Colon (tissue), 2 donors: ENCODE measurements around the gene GNAQ.
"Not testable (repeated sequence)": the region's sequence is repeated elsewhere in the genome, so short reads cannot be mapped to it uniquely, and the experiment has no call there.

Experiments
- FAIRE-seq: peaks from 2 replicates; lab custom pipeline; 2012; peaks lifted over from hg19 to GRCh38; lab: Jason Lieb, UNC
- donor health status: control.
- donor health status: control.

GNAQ gene

DNA sequence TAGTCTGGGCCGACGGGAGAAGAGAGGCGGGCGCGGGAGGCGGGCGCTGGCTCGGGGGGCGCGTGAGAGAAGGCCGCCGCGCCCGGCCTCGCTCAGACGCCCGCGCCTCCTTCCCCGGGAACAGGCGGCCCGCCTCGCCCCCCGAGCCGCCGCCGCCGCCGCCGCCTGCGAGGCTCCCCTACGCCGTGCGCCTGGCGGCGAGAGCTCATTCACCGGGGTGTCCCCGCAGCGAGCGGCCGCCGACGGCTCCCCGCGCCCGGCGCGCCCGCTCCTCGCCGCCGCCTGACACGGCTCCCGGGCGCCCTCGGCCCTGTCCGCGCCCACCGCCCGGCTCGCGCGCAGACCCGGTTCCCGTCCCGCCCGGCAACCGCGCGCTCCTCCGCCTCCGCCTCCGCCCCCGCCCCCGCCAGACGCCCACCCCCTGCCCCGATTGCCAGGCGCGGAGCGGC lies at the start of gene GNAQ:
Gene GNAQ (minus strand): TSS at position 368 of the 449 bp plus-strand sequence. CDS start 576 bp downstream, outside the sequence.
- no peak for FAIRE-seq

DNA sequence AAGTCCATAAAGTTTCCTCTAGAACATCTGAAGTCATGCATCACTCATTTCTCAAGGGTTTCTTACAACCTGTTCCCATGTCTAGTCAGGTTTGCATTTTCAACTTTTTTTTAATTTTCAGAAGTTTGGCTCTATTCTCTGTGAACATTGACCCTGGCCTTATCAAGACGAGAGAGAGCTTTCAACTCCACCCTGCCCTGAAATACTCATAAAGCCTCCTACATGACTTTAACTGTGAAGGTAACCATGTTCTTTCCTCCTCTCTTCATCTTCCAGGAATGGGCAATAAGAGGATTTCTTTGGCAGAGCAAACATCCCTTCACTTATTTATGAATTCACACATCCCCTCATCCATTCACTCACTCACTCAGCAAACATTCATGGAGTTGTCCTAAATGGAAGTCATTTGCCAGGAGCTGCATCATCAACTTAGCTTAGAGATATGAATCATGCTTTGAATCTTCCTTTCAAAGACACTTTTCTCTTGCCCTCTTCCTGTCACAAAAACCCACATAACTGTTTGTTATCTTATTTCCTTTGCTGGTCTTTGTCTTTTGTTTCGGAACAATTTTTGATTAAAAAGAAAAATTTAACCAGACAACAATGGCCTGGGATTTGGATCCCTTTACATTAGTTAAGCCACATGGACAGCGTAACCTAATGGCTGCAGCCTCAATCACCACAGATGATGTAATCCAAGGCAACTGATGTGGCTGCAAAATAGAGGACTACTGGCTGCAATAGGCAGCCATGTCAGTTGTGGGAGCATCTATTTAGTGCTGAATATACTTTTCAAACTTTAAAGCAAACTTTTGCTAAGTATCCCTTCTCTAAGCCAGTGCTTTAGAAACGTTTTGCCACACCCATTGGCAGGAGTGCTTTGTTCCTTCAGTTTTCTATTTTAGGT lies 43.0 kb upstream of the GNAQ start:
- FAIRE-seq, result no peak

DNA sequence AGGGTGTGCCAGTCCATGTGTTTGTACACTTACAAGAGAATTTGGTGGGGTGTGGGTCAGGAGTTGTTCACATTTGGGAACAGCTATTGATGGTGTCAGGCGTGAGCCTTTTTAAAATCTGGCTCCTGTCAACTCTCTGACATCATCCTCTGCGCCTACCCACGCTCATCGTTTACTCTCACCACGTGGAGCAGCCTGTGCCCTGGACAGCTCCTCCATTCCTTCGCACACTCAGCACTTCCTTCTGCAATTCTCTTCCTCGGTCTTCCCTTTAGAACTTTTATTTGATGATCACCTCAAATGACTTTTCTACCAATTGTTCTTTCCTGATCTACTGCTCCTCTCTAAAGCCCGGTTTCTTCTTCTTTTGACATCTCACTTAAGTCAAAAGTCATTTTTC lies 42.1 kb upstream of the GNAQ start:
- no peak for FAIRE-seq

DNA sequence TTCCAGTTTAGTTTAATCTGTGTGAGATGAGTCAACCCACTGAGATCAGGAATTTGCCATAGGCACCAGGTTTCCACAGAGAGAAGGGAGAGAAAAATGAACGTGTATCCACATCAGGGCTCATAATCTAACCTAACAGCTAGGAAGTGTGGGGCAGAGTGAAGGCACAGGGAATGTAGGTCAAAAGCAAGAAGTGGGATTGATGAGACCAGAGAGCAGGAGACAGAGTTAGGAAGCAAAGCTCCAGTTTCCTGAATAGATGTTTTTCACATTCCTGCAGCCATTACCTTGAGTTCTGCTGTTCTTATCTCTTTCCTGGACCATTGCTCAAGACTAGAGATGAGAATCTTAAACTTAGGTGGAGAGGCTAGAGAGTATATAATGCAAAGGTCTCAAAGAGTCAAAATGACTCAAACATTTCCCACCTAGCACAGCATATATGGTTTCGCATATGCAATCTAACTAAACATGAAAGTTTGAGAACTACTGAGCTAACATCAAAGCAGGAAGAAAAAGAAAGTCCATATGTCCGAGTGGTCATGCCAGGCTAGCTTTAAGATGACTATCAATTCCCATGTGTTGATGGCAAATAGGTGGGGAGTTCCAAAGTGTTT lies 41.1 kb upstream of the GNAQ start:
- FAIRE-seq, result no peak

DNA sequence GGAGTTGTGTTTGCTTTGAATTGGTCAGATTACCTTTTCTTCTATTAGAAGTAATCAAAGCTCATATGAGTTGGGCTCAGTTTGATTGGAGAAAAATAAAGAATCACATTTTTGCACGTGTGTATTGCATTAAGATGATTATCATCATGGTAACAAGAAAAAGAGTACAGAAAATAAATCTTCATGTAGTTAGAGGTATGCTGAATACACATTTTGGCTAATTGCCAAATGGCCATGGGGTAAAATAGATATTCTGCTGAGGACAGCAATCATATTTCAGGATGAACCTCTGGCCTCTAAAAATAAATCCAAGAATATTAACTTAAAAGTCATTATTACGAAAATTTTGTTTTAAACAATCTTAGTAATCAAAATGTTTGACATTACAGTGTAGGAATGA lies 38.9 kb upstream of the GNAQ start:
- no peak for FAIRE-seq

DNA sequence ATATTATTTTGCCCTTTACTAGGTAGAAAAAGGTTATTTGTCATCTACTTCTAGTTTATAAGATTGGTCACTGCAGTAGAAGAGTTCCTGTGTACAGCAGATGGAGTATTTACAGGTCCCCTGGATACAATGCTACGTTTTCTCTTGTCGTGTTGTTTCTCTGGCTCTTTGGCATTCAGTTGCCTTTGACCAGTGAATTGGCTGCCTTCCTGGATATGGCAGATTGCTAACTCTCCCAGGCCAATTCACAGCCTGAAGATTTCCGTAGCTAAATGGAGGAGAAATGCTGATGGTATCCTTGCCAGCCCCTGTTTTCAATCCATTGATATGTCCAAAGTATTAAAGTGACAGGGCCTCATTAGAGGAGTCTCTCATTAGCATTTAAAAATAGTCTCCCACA lies 32.5 kb upstream of the GNAQ start:
- no peak for FAIRE-seq

DNA sequence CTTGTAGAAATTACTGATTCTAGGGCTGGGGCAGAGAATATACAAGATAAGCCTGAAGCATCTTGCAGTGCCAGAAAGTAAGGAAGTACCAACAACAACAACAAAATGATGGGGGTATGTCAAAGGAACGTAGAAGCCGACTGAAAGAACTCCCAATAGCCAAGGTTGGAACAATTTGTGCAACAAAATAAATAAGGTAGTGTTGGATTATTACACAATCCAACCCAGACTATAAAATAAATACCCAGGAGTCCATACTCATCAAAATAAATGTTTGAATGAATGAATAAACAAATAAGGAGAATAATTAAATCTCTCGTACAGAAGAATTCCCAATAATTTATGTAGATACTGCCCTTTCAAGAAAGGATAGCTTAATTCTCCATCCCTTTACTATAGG lies 31.1 kb upstream of the GNAQ start:
- no peak for FAIRE-seq

DNA sequence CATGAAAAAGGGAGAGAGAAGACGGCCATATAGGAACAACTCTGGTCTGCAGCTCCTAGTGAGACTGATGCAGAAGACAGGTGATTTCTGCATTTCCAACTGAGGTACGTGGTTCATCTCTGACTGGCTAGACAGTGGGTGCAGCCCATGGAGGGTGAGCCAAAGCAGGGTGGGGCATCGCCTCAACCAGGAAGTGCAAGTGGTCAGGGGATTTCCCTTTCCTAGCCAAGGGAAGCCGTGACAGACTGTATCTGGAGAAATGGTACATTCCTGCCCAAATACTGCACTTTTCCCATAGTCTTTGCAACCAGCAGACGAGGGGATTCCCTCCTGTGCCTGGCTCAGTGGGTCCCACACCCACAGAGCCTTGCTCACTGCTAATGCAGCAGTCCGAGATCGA lies 22.6 kb upstream of the GNAQ start:
- not testable (repeated sequence) for FAIRE-seq

DNA sequence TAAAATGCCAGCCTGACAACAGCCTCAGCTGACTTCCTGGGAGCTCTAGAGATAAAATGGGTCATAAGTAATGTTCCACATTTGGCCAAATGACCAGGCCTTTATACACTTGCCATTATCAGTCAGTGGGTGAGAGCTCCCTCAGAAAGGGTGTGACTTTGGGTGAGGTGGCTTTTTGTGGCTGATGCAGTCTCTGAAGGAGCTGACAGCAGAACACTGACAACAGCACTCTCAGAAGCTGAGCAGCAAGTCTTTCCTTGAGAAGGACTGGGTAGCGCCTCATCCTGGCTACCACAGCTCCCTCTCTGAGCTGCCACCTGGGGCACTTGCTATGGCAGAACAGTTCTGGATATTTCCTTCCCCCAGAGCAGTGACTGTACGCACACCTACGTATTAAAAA lies 22.0 kb upstream of the GNAQ start:
- no peak for FAIRE-seq

DNA sequence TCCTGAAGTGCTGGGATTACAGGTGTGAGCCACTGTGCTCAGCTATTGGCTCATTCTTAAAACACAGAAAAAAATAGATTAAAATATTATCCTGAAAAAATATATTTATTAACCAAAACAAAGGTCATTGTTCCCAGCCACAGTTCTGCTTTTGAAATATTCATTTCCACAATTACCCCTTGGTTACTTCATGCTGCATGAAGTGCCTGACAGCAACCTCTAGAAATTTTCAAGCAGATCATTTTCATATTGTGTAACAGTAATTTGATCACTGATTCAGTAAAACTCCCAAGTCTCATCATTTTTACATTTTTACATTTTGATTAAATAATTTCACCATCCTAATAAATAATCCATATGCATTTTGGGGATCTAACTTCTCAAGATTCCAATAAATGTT lies 18.8 kb upstream of the GNAQ start:
- FAIRE-seq, result no peak

DNA sequence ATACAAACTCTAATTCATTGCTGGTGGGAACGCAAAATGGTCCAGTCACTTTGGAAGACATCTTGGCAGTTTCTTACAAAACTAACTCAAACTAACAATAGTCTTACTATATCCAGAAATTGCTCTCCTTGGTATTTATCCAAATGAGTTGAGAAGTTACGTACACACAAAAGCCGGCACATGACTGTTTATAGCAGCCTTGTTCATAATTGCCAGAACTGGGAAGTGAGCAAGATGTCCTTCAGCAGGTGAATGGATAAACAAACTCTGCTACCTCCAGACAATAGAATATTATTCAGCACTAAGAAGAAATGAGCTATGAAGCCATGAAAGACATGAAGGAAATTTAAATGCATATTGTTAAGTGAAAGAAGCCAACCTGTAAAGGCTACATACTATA lies 17.9 kb upstream of the GNAQ start:
- no peak for FAIRE-seq

DNA sequence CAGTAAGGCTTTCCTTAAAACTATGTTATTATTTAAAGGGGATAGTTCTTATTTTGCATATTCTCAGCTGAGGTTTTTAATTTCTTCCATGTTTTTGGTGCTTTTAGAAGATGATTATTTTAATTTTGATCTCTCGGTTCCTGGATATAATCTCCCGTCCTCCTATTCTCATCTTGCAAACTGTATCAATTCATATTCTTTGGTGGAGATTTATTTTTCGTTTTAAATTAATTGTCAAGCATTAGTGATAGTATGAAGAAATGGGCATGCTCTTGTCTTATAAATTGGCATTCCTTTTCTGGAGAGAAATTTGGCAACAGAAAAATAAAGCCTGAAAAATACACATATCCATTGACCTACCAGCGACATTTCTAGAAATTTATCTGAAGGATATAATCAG lies 15.5 kb upstream of the GNAQ start:
- FAIRE-seq, result no peak

DNA sequence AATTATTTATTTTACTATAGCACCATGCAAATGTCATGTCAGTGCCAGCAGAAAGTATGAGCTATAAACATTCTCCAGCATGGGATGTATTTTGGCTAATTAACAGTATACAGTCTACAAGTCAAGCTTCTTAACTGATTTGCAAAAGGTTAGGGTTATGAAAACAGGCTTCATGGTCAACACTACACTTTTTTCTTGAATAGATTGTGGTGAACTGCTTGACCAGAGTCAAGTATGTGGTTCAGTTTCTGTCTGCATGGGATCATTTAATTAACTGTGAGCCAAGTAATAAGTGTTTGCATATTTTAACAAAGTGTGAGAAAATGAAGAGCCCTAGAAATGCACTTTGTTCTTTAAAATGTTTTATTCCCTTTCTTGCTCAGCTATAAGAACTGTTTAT lies 14.5 kb upstream of the GNAQ start:
- FAIRE-seq, result no peak

DNA sequence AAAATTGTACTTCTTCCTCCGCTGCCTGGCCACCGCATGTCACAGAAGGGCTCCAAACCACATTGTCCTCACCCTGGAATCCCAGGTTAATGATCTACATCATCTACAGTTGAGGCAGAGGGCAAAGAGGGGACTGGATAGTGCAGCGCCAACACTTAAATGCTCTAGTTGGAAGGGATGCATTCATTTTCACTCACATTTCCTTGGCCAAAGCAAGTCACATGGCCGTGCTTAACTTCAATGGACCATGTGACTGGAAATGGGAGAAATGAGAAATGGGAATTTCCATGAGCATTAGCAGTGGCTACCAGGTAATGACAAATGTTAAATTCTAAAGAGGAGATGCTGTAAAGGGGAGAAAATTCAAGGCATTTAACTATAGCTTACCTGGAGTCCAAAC lies 13.3 kb upstream of the GNAQ start:
- no peak for FAIRE-seq

DNA sequence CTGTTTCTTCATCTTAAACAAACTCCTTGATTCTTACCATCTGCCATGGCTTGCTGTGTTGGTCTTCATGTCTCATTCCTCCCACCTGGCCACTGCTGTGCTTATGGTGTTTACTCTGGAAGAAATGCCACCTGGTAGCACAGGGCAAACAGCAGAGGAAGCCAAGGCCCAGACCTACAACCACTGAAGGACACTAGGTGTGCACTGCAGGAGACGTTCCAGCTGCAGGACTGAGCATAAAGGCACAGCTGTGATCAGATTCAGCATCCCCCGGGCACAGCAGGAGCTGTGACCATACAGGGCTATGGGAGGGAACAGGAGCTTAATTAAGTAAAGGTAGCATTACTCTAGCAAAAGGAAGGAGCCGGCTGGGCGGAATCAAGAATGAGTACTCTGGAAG lies 12.6 kb upstream of the GNAQ start:
- FAIRE-seq, result no peak

DNA sequence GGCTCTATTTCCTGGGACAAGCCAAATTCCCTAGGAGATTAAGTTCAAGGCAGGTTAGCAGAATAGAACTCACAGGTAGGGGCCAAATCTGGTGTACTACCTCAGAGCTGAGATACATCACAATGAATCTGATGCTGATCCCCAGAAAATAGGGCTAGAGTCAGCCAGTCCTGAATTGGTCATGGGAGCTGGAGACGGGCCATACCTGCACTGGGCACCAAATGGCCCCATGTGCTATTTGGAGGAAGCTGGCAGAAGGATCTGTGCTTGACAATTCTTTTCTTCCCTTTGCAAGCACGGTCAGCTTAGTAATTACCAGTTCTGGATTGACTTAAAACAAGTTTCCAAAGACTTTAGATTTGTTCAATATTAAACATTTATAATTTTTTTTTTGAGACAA lies 10.4 kb upstream of the GNAQ start:
- FAIRE-seq, result no peak

DNA sequence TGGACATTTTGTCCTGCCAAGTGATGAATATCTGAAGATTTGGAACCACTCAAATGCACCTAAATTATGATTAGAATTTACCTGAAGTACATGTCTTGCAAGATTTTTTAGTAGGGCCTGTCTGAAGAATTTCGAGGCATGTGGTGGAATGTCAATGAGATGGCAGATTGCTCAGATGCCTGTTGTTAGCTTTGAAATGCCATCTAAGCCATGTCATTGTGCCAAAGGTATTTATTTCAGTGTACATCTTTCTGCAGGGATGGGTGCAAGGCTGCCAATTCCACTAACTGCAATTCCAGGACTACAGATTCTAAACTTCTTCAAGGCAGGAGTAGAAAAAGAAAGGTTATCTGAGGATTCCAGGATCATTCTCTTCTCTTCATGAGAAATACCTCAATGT lies 9.1 kb upstream of the GNAQ start:
- FAIRE-seq, result no peak

DNA sequence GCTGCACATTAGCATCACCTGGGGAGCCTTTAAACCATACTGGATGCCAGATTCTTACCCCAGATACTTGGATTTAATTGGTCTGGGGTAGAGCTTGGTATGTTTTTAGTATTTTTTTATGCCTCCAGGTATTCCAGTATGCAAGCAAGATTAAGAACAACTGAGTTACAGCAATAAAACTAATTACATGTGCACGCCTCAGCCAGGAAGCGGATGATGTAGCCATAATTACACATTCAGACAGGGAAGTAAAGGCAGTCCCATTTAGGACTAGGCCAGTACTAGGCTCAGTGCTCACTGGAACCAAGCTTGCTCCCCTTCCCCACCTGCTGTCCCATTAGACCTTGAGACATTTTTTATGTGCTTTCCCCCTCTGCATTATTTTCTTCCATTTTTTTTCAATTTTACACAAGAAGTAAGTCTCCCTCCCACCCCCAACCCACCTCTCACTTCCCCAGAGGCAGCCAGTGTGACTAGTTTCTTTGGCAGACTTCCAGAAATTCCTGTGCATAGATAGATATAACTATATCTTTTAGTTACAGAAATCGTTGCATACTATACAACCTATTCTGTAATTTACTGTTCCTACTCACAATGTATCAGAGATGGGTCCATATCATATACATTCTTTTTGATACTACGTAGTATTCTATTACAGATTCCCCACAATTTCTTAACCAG lies 7.1 kb upstream of the GNAQ start:
- FAIRE-seq, result no peak

DNA sequence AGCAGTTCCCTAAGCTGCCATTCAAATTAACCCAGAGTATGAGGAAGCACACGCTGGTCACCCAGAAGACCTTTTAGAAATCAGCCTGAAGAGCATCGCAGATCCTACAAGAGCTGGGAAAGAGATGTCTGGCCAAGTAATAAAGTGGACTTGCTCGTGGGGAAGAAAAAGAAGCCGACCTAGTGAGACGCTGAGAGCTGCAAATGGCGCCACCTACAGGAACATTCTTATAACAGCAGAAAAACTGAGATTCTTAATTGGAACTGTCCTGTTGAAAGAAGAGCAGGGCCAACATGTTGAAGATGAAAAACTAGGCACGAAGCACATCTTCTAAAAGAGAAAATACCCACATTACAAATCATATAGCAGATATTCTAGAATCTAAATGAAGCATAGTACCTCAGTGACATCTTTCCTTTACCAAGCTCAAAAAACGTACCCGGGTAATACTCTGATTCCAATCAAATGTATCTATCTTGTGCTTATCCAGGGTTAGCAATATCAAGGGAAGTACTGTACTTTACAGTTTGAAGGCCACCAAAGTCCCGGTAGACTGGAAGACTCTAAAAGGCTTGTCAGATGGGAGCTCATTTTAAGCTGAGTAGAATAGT lies 3.9 kb upstream of the GNAQ start:
- peak; percentile 78 for FAIRE-seq

DNA sequence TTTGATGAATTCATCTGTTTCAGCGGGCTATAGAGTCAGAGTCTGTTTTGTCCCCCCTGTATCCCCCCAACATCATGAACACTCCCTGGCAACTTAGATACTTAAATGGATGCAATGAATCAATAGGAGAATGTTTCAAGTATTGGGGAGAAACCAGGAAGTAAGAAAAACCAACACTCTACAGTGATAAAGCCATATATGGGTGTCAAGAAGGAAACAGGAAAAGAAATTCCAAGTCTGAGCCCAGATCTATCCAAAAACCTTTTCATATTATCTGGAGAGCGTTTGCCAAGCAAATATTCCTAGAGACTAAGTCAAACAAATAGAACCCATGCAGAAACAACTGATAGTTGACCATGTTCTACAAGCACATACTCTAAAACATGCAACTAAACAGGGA lies 2.3 kb upstream of the GNAQ start:
- FAIRE-seq, result no peak

DNA sequence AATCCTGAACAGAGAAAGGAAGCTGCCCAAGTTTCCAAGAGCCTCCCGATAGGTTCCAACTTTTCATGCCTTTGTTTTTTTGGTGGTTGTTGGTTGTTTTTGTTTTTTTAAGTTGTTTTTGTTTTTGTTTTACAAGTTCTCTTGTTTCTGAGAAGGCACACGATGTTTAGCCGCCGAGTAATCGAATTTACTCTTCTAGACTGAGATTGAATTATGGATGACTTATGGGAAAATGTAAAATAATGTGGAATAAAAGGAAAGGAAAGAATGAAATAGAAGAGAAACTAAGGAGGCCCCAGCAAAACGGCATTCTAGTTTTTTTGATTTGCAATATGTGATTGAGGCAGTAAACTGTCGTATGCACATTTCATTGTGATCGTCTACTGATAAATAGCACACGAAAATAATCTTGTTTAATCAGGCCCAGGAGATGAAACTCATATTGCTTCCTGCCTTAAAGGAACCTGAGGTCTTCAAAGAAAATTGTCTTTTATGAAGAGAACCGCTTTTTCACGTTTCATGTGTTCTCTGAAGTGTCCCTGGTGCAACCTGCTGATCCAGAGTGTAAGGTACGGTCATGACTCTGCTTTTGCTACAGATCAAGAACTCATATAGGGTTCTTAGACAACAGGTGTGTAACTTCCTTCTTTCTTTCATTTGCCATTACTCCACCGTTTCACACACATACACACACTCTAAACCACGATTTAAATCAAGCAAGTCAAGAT lies 1.3 kb upstream of the GNAQ start:
- no peak for FAIRE-seq
